SK-N-SH treated with all-trans-retinoic acid at 6 μM for 48 hours (cell line): ENCODE measurements around the gene SIRPA.

Experiments
- GLIS3 ChIP-seq: fragments of 250-450 bp; sonication (Bioruptor Pico); IDR thresholded peaks from 2 replicates; pipeline ENCODE4 v1.5.0; 2020; ENCODE audit warnings: mild to moderate bottlenecking, moderate library complexity
- ISL1 ChIP-seq: fragments of 250-450 bp; sonication (Bioruptor Pico); IDR thresholded peaks from 2 replicates; pipeline ENCODE4 v2.1.2; 2022; ENCODE audit warnings: mild to moderate bottlenecking, moderate library complexity
- PATZ1 ChIP-seq: fragments of 250-450 bp; sonication (Bioruptor Pico); IDR thresholded peaks from 2 replicates; pipeline ENCODE4 v1.8.0; 2020; ENCODE audit warnings: mild to moderate bottlenecking, moderate library complexity, borderline replicate concordance
- SNAI2 ChIP-seq: fragments of 250-450 bp; sonication (Bioruptor Pico); IDR thresholded peaks from 2 replicates; pipeline ENCODE4 v1.5.0; 2020; ENCODE audit warnings: mild to moderate bottlenecking, moderate library complexity
- TCF4 ChIP-seq: fragments of 250-450 bp; sonication (Bioruptor Pico); IDR thresholded peaks from 2 replicates; pipeline ENCODE4 v1.8.0; 2021; ENCODE audit warnings: mild to moderate bottlenecking, moderate library complexity, borderline replicate concordance
- TSHZ2 ChIP-seq: fragments of 250-450 bp; sonication (Bioruptor Pico); IDR thresholded peaks from 2 replicates; pipeline ENCODE4 v1.5.0; 2020; ENCODE audit warnings: mild to moderate bottlenecking, moderate library complexity
- ZFP3 ChIP-seq: fragments of 250-450 bp; sonication (Bioruptor Pico); IDR thresholded peaks from 2 replicates; pipeline ENCODE4 v1.5.0; 2020; ENCODE audit warnings: mild to moderate bottlenecking, moderate library complexity
- ZFP30 ChIP-seq: fragments of 450-650 bp; formaldehyde crosslinking; IDR thresholded peaks from 2 replicates; pipeline ENCODE4 v1.5.0; 2022; ENCODE audit warnings: mild to moderate bottlenecking, moderate library complexity
- ZNF8 ChIP-seq: fragments of 450-650 bp; formaldehyde crosslinking; IDR thresholded peaks from 2 replicates; pipeline ENCODE4 v1.5.0; 2020; ENCODE audit warnings: mild to moderate bottlenecking, moderate library complexity

- TF ChIP-seq ZNF8 (CRISPR knock-in tag) (no peak), ZFP3 (CRISPR knock-in tag) (no peak), TSHZ2 (CRISPR knock-in tag) (no peak), GLIS3 (CRISPR knock-in tag) (no peak), TCF4 (CRISPR knock-in tag) (no peak), SNAI2 (CRISPR knock-in tag) (no peak), PATZ1 (CRISPR knock-in tag) (no peak), ZFP30 (CRISPR knock-in tag) (no peak), ISL1 (no peak)
These were observed 4.5 kb upstream of the SIRPA start for GRCh38 chr20:1890469-1891262.
